ENCODE results near the gene MAS1.

Gene MAS1

GRCh38 chr6:159879856-159880255, 10.9 kb upstream of the MAS1 start:
- DNase-seq (ENCODE audit: insufficient read length, low spot score) (no peak), FAIRE-seq (no peak)
- no peak for TF ChIP-seq CTCF (IDR thresholded peaks at IDR 0.05; ENCODE audit: insufficient read depth, missing control alignments)

- DNase-seq (ENCODE audit: insufficient read length, low spot score) (no peak), FAIRE-seq (no peak)
- no peak for TF ChIP-seq CTCF (IDR thresholded peaks at IDR 0.05; ENCODE audit: insufficient read depth, missing control alignments)
Measured at GRCh38 chr6:159880412-159880975, 10.3 kb upstream of the MAS1 start.

- TF ChIP-seq CTCF (IDR thresholded peaks at IDR 0.05; ENCODE audit: insufficient read depth, missing control alignments), result no peak
- DNase-seq (ENCODE audit: insufficient read length, low spot score), result no peak
- no peak for FAIRE-seq
Measured at GRCh38 chr6:159884720-159885119, 6.1 kb upstream of the MAS1 start.

GRCh38 chr6:159886270-159886669, 4.5 kb upstream of the MAS1 start:
- FAIRE-seq (no peak), DNase-seq (ENCODE audit: insufficient read length, low spot score) (no peak)
- TF ChIP-seq CTCF (IDR thresholded peaks at IDR 0.05; ENCODE audit: insufficient read depth, missing control alignments), result no peak

GRCh38 chr6:159887146-159887545, 3.6 kb upstream of the MAS1 start:
- DNase-seq (ENCODE audit: insufficient read length, low spot score), result no peak
- FAIRE-seq, result no peak
- TF ChIP-seq CTCF (IDR thresholded peaks at IDR 0.05; ENCODE audit: insufficient read depth, missing control alignments), result no peak

- no peak for TF ChIP-seq CTCF (IDR thresholded peaks at IDR 0.05; ENCODE audit: insufficient read depth, missing control alignments)
- no peak for FAIRE-seq
- DNase-seq (ENCODE audit: insufficient read length, low spot score), result no peak
Measured at GRCh38 chr6:159887761-159888160, 3.0 kb upstream of the MAS1 start.

GRCh38 chr6:159890201-159890600, 587 bp upstream of the MAS1 start:
- DNase-seq (ENCODE audit: insufficient read length, low spot score) (no peak), FAIRE-seq (no peak)
- TF ChIP-seq CTCF (IDR thresholded peaks at IDR 0.05; ENCODE audit: insufficient read depth, missing control alignments), result no peak
